CD4-positive, alpha-beta T cell treated with Interleukin-15 for 4 hours (primary cell): Measurements from ENCODE around the gene PGBD1.
A peak's percentile ranks its signal among the peaks of the same experiment; 100 is the strongest.

Experiments used
- DNase-seq: peaks from one replicate; pipeline ENCODE4 v3.0.0-alpha.2; 2020; ENCODE audit warnings: low spot score

The PGBD1 gene

DNA sequence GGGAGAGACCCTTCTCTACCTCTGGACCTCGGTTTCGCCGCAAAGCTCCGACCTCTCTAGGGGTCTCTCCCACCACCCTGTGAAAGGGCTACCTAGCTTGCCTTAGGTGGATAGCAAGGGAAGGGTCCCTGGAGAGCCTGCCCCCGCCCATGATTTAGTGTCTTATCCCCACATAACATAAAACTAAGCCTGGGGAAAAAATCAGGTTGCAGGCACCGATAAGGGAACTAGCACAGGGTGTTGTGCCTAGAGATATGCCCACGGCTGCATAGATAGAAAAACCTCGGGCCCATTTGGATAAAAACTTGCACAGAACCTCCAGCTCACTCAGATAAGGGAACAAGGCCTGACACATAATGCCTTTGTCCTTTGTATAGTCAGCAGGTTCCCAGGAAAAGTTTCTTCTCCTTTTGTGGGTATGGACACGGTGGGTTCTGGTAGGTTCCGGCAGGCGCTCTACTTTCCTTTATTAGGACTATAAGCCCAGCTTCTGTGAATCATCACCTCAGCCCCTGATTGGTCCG lies 53.7 kb downstream of the PGBD1 start:
- no peak for DNase-seq

- peak; percentile 87 for DNase-seq
Measured at GRCh38 chr6:28335564-28336283, 54.4 kb downstream of the PGBD1 start, which contains the start of gene ZSCAN31. TSS of gene ZSCAN31 (minus strand) at chr6:28336148. CDS start at chr6:28329683, 6,465 bp downstream.

- DNase-seq = peak; percentile 22
Measured at GRCh38 chr6:28336284-28337120, 55.1 kb downstream of the PGBD1 start.

DNA sequence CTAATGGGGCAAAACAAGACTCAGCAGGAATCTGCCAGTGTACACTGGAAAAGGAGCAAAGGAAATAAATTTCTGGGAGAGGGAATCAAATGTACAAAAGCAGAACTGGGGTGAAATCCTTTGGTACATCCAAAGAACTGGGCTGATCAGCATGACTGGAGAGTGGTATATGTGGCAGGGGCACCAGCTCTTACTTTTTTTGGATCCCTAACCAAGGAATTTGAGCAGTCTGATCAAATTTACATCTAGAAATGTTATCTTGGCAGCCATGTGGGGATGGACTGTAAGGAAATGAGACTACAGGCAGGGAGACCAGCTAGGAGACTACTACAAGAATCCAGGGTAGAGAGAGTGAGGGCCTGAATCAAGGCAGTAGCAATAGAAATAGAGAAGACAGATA lies 55.7 kb downstream of the PGBD1 start:
- DNase-seq = no peak

- DNase-seq = no peak
Measured at GRCh38 chr6:28340310-28341095, 59.1 kb downstream of the PGBD1 start.

- DNase-seq = no peak
Measured at GRCh38 chr6:28343898-28344677, 62.7 kb downstream of the PGBD1 start.

GRCh38 chr6:28345201-28345600 lies 63.8 kb downstream of the PGBD1 start:
- no peak for DNase-seq

DNA sequence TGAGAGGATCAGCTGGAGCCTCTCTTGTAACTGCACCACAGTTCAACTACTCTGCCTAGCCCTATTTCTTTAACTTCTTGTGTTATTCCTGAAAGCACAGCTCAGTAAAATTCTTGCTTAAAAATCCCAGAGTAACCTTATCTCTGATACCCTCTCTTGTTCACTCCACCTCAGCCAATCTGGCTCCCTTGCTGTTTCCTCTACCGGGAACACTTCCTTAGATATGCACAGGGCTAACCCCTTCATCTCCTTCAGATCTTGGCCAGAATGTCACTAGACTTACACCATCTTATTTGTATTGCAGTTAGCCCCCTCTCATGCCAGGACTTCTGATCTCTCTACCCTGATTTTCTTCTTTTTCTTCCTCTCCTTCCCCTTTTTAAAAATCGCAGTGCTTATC lies 65.7 kb downstream of the PGBD1 start:
- DNase-seq = no peak

GRCh38 chr6:28349344-28349891 lies 68.0 kb downstream of the PGBD1 start:
- no peak for DNase-seq

DNA sequence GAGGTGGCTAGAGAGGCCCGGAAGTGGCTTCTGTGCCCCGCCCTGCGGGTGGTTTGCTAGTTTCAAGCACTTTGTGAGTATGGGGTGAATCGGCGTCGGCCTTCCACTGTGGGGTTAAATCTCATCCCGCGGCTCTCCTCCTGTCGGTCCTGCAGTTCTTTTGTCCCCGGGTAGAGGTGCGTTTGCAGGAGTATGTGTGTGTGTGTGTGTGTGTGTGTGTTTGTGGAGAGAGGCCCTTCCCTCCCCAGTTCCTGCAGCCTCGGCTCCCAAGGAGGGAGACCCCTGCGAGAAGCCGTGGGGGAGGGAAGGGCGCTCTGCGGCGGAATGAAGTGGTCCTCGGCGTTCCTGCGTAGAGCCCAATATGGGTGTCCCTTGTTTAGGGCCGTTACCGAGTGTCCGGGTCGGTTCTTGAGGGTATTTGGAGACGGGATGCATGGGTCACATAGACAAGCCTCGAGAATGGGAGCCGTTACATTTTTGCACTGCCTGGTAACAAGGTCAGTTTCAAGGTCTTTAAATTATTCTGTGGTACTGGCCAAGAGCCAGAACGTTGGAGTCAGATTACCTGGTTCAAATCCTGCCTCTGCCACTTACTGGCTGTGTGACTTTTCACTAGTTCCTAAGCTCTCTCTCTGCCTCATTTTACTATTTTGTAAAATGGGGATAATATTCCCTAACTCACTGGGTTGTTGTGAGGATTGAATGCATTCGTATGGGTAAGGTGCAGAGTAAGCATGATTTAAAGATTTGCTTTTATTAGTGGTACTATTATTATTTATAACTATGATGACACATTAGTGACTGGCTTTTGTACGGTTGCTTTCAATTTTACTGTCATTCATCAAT lies 68.7 kb downstream of the PGBD1 start, which contains the start of gene ZKSCAN3:
TSS of gene ZKSCAN3 (plus strand) at position 56 of the 846 bp plus-strand sequence. CDS start 9,640 bp downstream, outside the sequence.
- peak; percentile 85 for DNase-seq

DNA sequence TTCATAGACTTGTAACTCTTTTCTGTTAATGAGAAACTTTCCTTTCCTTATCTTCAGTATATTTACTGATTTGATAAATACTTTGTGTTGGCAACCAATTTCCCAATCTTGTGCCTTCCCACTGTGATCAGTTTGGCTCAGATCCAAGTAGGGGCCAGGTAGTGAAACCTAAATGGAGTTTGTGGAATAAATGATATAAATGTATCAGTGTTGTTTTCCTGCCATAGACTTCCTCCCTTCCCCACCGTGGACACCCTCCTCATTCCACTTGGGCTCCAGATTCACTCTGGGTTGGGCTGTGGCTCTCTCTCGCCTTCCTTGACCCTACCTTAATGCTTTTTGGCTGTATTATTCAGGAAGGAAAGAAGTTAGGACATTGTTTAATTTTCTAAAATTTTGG lies 69.7 kb downstream of the PGBD1 start:
- no peak for DNase-seq

GRCh38 chr6:28351493-28351925 lies 70.1 kb downstream of the PGBD1 start:
- DNase-seq = no peak
